ENCODE results near the gene CREG1.

The CREG1 gene

GRCh38 chr1:167594822-167595221, 41.3 kb upstream of the CREG1 start:
- CTCF ChIA-PET, result interaction anchor here (0.6 to 1.5 kb wide), 2 partner anchors 93 to 468 kb away, joined by 3 to 10 read pairs; no protein-coding TSS in a partner anchor
- no peak overlapping the region for H3K4me3 ChIP-seq (ENCODE audit: low read depth, low read length)
- POLR2A ChIA-PET, result no interaction called here
- no peaks in the 10 kb centered on the region for H3K9me3 ChIP-seq (ENCODE audit: control insufficient read depth, insufficient read depth, low read depth, low read length)
- no peaks in the 10 kb centered on the region for H3K4me1 ChIP-seq (ENCODE audit: control insufficient read depth, insufficient read depth, low read length)
- H3K27ac ChIP-seq (ENCODE audit: extremely low read depth, low read depth, low read length), result no peak overlapping the region
- H3K36me3 ChIP-seq (ENCODE audit: control insufficient read depth in 2 of 2, insufficient read depth in 1 of 2, low read length in 2 of 2), result no peaks in the 10 kb centered on the region
- TF ChIP-seq SETDB1 (IDR thresholded peaks at IDR 0.05; ENCODE audit: insufficient read length, low read length), result no peak
- no peak for TF ChIP-seq ZNF214 (tag by site-specific recombination; IDR thresholded peaks at IDR 0.05; ENCODE audit: borderline replicate concordance)
- TF ChIP-seq ZNF404 (tag by site-specific recombination; IDR thresholded peaks at IDR 0.05), result no peak
- no peak for TF ChIP-seq OSR2 (tag by site-specific recombination; IDR thresholded peaks at IDR 0.05)
- no peak for TF ChIP-seq SCRT2 (tag by site-specific recombination; IDR thresholded peaks at IDR 0.05)
- TF ChIP-seq ZNF266 (tag by site-specific recombination; IDR thresholded peaks at IDR 0.05; ENCODE audit: low read depth), result no peak
- no peak for TF ChIP-seq ZNF624 (tag by site-specific recombination; IDR thresholded peaks at IDR 0.05)
- TF ChIP-seq ZNF518A (tag by site-specific recombination; conservative IDR thresholded peaks at IDR 0.05; ENCODE audit: low read depth), result no peak
- TF ChIP-seq ZNF626 (tag by site-specific recombination; IDR thresholded peaks at IDR 0.05), result no peak
- TF ChIP-seq ZNF23 (tag by site-specific recombination; IDR thresholded peaks at IDR 0.05; ENCODE audit: borderline replicate concordance), result no peak
- TF ChIP-seq MEIS1 (CRISPR knock-in tag; IDR thresholded peaks at IDR 0.05; ENCODE audit: borderline replicate concordance), result no peak
- TF ChIP-seq ELK4 (IDR thresholded peaks at IDR 0.05; ENCODE audit: borderline replicate concordance, low read depth, low read length), result no peak
- no peak for TF ChIP-seq YY1 (tag by site-specific recombination; IDR thresholded peaks at IDR 0.05)

GRCh38 chr1:167593860-167594259, 40.3 kb upstream of the CREG1 start:
- no peaks in the 10 kb centered on the region for H3K9me3 ChIP-seq (ENCODE audit: control insufficient read depth, insufficient read depth, low read depth, low read length)
- H3K36me3 ChIP-seq (ENCODE audit: control insufficient read depth in 2 of 2, insufficient read depth in 1 of 2, low read length in 2 of 2), result no peaks in the 10 kb centered on the region
- ChIA-PET CTCF (interaction anchor here (1.0 kb wide), 1 partner anchor 94 kb away, joined by 3 read pairs; no protein-coding TSS in a partner anchor), POLR2A (no interaction called here)
- H3K4me1 ChIP-seq (ENCODE audit: control insufficient read depth, insufficient read depth, low read length), result no peaks in the 10 kb centered on the region
- H3K27ac ChIP-seq (ENCODE audit: extremely low read depth, low read depth, low read length), result no peak overlapping the region
- no peak overlapping the region for H3K4me3 ChIP-seq (ENCODE audit: low read depth, low read length)
- no peak for TF ChIP-seq ZNF580 (tag by site-specific recombination; IDR thresholded peaks at IDR 0.05)
- no peak for TF ChIP-seq ZNF169 (tag by site-specific recombination; IDR thresholded peaks at IDR 0.05)
- TF ChIP-seq ZNF837 (tag by site-specific recombination; IDR thresholded peaks at IDR 0.05), result no peak
- TF ChIP-seq HIC1 (tag by site-specific recombination; IDR thresholded peaks at IDR 0.05), result no peak
- no peak for TF ChIP-seq ZNF555 (tag by site-specific recombination; conservative IDR thresholded peaks at IDR 0.05)
- no peak for TF ChIP-seq ZBTB7A (tag by site-specific recombination; IDR thresholded peaks at IDR 0.05; ENCODE audit: low read depth)
- no peak for TF ChIP-seq BCL11B (tag by site-specific recombination; IDR thresholded peaks at IDR 0.05; ENCODE audit: low read depth)
- TF ChIP-seq ZNF19 (tag by site-specific recombination; IDR thresholded peaks at IDR 0.05; ENCODE audit: low read depth), result no peak
- TF ChIP-seq ZSCAN30 (tag by site-specific recombination; IDR thresholded peaks at IDR 0.05), result no peak
- TF ChIP-seq ZNF175 (tag by site-specific recombination; IDR thresholded peaks at IDR 0.05), result no peak
- TF ChIP-seq ZNF701 (tag by site-specific recombination; IDR thresholded peaks at IDR 0.05), result no peak
- no peak for TF ChIP-seq ZFHX2 (tag by site-specific recombination; conservative IDR thresholded peaks at IDR 0.05)
- TF ChIP-seq ZNF48 (tag by site-specific recombination; IDR thresholded peaks at IDR 0.05), result no peak
- no peak for TF ChIP-seq ZBTB1 (tag by site-specific recombination; IDR thresholded peaks at IDR 0.05)
- TF ChIP-seq ZNF560 (tag by site-specific recombination; IDR thresholded peaks at IDR 0.05; ENCODE audit: borderline replicate concordance), result no peak
